HG02970 (cell line): Measurements from ENCODE around the gene CPN1.
"Not testable (repeated sequence)": the region's sequence is repeated elsewhere in the genome, so short reads cannot be mapped to it uniquely, and the experiment has no call there.

Experiments used
- ATAC-seq: cut with Tn5 transposase; IDR thresholded peaks from one replicate; pipeline ENCODE4 v1.9.1; 2021; ENCODE audit warnings: mild to moderate bottlenecking, moderate library complexity, moderate number of reproducible peaks; ENCODE audit not compliant: unreplicated experiment, low FRiP score

The CPN1 gene

DNA sequence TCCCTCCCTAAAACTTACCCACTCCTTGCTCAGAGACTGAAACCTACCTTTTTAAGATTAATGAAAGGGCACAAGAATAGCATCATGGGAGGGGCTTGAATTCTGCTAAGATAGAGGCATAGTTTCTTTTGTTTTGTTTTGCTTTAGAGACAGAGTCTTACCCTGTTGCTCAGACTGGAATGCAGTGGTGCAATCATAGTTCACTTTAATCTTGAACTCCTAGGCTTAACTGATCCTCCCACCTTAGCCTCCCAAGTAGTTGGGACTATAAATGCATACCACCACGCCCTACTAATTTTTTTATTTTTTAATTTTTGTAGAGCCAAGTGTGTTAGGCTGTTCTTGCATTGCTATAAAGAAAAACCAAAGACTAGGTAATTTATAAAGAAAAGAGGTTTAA lies 54.3 kb downstream of the CPN1 start:
- ATAC-seq, result no peak

DNA sequence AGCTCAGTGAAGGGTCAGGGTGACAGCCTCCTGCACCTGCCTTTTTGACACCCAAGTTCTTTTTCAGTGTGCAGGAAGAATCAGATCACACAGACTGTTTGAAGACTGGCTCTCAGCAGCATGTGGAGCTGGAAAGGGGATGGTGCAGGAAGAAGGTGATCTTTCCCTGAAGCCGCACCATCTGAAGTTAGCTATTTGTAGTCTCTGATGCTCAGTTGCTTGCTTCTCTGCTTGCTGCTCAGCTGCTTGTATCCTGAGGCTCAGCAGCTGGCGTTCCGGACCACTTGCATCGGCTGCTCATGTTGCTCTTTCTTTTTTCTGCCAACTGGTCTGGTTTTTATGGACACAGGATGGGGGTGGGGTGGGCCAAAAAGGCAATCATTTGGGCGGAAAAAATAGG lies 56.1 kb downstream of the CPN1 start:
- ATAC-seq, result no peak

DNA sequence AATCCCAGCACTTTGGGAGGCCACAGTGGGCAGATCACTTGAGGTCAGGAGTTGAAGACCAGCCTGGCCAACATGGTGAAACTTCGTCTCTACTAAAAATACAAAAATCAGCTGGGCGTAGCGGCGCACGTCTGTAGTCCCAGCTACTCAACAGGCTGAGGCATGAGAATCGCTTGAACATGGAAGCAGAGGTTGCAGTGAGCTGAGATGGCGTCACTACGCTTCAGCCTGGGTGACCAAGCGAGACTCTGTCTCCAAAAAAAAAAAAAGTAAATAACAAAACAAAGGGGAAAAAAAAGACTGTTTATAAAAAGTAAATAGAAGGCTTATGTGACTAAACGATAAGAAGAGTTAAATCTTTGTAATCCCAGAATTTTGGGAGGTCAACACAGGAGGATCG lies 56.9 kb downstream of the CPN1 start:
- ATAC-seq, result no peak

DNA sequence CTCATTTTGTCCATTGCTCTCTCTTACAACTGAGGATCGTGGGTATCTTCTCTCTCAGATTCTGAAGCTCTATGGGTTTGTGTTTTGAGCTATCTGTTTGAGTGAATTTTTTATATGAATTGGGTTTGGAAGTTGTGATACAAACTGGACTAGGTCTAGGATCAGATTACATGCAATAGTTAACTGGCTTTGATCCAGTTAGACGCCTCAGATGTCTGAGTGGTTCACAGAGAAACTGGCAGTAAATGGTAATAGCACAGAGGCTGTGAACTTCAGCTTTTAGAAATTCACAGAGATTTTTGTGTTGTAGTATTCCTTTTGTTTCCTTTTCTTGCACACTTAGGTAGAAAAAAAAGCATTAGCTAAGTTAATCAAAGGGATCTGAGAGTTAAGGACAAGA lies 59.3 kb downstream of the CPN1 start:
- no peak for ATAC-seq

DNA sequence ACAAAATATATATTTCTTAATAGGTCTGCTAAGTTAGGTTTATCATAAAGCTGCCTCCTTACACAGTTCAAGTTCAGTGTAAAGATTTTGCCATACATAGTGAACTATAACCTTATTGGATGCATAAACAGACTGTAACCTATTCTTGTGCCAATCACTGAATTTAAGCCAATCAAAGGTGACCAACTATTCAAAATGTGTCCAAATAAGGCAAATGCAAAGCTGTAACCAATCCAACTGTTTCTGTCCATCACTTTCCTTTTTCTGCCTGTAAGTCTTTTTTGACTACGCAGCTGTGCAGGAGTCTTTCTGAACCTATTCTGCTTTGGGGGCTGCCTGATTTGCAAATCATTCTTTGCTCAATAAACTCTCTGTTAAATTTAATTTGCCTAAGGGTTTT lies 60.3 kb downstream of the CPN1 start:
- ATAC-seq, result no peak

DNA sequence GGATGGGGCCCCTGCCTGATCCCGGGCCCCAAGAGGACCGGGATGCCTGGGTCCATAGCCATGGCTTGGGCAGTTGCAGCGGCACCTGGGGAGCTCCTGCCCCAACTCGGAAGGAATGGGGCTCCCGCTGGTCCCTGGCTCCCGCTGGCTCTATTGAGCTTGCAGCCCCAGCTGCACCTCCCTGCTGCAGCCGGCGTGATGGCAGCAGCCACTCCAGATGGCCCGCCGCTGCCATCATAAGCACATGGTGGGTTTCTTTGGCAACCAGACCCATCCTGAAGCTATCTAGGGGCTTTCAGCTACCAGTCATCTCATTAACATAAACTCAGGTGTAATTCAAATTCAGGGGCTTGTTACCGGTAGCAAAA lies 60.8 kb downstream of the CPN1 start:
- ATAC-seq, result peak; percentile 23

DNA sequence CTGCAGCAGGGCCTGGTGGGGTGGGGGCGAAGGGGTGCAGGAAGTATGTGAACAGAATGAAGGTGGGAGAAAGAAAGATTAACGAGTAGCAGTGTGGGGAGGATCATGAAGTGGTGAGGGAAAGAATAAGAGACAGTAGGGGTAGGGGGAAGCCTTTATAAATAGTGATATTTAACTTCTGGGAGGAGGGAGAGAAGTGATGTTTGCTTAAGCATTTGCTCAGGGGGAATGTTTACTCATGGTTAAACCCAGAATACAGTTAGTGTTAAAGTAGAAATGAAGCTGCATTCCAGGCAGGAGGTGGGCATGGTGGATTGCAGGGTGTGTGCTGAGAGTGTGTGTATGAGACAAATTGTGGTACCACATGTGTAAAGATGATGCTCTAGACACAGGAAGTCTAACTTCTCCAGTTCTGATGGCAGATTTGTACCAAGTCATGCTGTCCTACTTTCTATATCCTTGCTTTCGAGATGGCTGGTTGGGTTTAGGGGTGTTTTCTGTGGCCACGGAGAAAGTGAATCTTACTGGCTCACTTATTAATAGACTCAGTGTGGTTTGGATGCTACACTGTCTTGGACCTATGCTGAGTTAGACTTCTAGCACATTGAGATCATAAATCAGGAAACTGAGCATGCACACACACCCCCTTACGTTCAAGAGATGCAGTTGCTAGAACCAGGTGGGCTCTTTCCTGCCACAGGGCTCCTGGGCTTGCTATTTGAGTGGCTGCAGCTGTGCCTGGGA lies 61.4 kb downstream of the CPN1 start:
- peak; percentile 60 for ATAC-seq

DNA sequence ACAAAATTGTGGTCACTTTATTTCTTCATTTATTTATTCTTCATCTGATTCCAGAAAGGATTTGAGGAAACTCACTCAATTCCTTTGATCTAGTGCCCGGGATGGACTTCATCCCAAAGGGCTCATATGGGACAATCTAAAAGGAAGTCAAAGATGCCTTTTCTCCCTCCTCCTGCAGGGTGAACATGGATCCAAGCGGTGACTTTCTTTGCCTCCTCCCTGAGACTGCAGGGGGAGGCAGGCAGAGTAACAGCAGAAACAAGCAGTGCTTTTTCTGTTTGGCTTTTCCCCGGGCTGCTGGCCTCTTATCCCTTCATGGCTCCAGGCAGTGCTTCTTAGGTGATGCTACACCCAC lies 61.9 kb downstream of the CPN1 start:
- ATAC-seq, result no peak

DNA sequence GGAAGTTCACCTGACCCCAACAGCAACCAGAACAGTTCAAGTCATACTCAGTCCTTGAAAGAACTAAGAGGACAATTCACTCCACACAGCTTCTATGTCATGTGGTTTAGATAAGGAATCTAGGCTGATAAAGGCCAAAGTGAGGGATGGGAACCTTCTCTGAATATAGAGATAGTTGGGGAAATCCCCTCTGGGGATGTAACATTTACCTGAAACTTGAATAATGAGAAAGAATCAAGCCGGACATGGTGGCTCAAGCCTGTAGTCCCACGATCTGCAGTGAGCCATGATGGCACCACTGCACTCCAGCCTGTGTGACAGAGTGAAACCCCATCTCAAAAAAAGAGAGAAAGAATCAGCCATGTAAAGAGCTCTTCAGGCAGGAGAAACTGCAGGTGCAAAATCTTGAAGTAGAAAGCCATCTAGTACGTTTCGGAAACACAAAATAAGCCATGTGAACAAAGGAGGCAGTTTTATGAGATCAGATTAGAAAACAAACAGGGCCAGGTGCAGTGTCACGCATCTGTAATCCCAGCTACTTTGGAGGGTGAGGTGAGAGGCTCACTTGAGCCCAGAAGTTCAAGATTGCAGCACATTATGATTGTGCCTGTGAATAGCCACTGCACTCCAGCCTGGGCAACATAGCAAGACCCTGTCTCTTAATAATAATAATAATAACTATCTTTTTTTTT lies 67.5 kb downstream of the CPN1 start:
- peak; percentile 45 for ATAC-seq

DNA sequence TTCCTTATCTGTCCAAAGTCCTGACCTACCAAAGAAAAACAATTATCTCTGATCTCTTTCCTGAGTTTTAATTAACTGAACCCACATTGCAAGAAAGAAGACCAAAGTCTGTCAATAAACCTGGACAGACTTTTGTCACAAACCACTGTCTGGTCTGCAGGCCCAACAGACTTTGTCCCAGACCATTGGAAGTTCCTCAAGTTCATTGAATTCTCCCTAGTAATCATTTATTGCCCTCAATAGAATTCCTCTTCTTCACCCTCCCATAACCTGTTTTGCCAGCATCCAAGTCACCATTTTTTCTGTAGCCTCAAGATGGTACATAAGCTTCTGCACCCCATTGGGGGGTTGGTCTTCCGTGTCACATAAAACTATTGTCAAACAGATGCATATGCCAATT lies 68.0 kb downstream of the CPN1 start:
- no peak for ATAC-seq

DNA sequence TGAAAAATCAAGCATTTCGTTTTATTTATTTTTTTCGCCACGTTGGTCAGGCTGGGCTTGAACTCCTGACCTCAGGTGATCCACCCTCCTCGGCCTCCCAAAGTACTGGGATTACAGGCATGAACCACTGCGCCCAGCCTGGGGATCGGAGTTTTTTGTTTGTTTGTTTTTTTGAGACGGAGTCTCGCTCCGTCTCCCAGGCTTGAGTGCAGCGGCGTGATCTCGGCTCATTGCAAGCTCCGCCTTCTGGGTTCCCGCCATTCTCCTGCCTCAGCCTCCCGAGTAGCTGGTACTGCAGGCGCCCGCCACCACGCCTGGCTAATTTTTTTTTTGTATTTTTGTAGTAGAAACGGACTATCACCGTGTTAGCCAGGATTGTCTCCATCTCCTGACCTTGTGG lies 69.8 kb downstream of the CPN1 start:
- not testable (repeated sequence) for ATAC-seq

DNA sequence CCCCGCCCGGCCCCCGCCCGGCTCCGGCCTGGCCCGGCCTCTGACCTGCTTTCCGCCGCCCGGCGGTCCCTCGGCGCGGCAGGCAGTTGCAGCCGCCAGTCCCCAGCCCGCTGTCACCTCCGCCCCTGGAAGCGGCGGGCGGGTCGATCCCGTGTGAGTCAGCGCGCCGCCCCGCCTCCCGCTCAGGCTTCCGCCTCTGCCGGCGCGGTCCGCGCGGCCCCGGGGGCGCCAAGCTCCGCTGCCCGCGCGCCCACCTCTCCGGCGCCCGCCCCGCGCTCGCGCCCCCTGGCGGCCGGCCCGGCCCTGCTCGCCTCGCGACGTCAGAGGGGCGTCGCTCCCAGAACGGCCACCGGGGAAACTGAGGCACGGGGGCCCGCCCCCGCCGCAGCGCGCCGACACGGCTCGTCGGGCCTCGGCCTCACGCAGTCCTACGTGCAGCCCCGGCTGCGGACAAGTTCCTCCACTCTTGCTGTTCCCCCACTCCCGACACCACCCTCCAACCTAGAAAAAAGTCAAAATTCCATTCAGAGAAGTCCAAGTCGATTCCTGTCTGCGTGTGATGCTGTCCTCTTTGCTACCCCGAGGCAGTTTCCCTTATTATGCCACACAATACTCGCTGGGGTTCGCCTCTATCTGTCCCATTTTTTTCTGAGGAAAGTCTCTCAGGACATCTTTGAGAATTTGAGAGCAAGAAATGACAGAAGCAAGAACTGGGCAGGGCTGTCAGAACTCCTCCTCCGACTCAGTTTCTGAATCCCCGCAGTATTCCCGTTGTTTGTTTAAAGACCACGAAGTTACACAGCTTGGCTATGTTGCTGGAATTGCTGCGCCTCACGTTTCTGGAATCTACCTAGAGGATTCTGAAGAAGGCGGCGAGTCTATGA lies 71.6 kb downstream of the CPN1 start, which contains the start of gene DNMBP:
TSS of gene DNMBP (minus strand) at position 155 of the 884 bp plus-strand sequence. CDS start 37,823 bp downstream, outside the sequence.
- peak; percentile 72 for ATAC-seq

DNA sequence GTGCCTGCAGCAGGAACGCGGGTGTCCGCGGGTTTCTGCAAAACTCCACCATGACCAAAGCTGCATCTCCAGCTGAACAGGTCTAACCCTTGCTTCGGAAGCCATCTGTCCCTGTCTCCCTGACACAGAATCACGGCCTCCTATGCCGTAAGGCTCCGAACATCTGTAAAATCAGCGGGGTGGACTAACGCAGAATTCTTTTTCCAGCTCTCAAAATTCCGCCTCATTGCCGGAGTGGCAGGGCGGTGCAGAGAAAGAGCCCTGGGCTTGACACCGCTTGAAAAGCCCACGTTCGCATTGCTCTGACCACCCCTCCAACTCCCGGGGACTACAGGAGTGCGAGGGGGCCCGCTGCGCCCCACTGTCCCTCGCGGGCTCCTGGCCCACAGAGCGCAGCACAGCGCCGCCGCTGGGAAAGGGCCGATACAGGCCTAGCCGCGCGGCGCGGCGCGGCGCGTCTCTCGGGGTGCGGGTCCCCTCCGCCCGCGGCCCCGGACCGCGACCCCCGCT lies 72.3 kb downstream of the CPN1 start:
- peak; percentile 55 for ATAC-seq

DNA sequence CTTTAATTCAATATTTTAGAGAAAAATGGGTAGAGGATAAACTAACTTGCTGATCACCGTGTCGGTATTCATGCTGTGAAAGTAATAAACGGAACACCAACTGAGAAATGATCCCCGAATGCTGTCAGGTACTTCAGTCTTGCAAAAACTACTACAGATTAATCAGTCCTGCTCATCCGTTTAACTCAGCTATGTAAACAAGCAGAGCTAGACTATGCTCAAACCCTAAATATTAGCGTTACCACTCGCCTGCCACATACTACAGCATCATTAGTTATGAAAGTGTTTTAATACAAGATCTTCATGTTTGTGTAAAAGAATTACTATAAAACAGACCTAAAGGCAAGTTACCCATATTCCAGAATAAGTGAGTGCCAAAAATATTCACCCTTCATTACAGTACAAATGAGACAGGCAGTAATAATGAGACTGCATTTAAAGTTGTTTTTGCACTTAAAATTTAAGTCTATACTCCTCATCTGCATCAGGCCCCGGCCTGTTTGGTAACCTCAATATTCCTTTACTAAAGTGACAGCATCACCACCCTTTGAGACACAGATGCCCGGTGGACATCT lies 72.9 kb downstream of the CPN1 start:
- ATAC-seq, result no peak

DNA sequence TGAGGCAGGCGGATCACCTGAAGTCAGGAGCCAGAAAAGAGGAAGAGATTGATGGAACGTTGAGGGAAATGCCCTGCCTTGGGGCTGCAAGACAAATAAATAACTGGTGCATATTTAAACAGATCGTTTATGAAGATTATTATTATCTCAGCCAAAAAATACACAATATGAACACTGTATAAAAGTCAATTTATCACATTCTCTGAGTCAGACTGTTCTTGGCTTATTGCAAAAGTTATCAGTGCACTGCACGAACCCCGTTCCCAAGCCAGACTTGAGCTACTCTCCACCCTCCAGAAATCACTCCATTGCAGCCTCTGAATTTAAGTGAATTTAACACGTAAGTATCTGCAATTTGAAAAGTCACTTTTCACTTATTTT lies 73.5 kb downstream of the CPN1 start:
- no peak for ATAC-seq

DNA sequence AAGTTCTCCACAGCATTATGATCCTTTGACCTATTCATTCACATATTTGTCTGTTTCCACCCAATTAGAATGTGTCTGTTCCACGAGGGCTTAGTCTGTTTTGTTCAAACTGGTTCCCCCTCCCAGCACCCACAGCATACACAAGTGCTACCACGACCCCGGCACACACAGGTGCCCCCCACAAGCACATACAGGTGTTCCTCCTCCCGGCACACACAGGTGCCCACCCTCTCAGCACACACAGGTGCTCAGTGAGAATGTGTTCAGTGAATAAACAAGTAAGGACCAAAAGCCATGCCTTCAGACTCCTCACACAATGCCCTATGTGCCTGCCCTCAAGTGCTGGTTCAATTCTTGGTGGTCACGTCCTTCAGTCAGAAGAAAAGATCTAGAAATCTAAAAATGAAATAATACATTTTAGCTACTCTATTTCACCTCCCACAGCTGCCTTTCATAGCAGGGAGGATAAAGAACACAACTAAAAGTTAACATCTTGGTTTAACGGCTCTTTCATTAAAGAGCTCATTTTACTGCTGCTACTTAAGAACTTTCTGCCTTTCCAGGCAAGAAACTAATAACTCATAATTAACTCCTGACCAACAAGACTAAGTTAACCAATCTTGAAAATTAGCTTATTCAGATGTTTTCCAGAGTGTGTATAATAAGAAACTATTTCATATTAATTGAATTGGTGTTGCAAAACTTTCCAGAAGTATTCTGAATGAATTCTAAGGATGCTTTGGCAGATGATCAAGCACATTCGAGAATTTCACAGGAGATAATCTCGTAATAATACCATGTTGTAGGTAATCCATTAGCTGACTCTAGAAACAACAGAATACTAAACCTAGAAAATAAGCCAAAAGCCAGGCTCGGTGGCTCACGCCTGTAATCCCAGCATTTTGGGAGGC lies 74.2 kb downstream of the CPN1 start:
- no peak for ATAC-seq

DNA sequence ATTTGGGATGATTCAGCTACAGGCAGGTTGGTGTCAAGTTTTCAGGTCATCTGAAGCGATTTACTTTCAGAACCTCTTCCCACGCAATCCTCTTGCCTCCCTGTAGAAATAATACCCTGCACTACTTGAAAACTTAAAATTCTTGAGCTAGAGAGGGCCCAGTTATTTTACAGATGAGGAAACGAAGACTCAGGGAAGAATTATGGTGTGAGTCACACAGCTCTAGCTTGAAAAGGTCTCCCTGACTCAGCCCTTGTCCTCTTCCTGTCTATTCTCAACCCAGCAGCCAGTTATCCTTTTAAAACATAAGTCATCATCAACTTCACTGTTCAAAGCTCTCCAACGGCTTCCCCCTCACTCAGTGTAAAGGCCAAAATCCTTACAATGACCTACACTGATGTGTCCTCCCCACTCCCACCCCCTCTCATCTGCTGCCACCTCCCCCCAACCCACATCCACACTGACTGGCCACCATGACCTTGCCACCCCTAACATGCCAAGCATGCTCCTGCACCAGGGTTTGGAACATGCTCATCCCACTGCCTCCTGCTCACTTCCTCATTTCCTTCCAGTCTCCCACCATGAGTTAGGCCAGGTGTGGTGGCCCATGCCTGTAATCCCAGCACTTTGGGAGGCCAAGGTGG lies 75.3 kb downstream of the CPN1 start:
- no peak for ATAC-seq

DNA sequence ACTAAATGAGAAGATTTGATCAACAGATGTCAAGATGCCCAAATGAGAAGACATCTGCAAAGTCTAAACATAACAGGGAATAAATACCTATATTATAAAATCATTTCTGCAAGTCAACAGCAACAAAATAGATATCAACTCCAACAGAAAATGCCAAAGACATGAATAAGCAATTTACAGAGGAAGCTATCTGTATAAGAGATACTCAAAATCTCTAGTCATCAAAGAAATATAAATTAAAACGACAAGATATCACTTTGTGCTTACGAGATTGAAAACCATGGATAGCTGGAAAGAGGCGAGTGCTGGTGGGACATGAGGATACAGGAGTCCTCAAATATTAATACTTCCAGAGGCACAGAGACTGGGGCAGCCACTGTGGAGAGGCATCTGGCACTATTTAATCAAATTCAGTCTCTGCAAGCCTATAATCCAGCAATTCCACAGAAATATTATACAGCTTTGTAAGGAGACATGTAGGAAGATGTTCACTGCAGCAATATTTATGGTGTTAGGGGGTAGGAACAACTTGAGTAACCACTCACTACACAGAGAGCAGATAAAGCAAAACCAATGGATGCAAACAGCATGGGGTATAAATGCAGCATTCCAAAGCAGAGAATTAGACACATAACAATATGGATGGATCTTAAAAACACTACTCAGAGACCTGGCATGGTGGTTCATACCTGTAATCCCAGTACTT lies 76.7 kb downstream of the CPN1 start:
- no peak for ATAC-seq
